Neural cell (in vitro differentiated cells): ENCODE measurements around the gene MED27. TPM values are rescaled to one million over a fixed set of nuclear protein-coding genes. Genes with fewer than 3 reads are reported as not detected.

Experiments used
- H2AFZ ChIP-seq: fragments of 200-600, 300-800 bp; sonication (generic), shearing (Covaris generic); 2 replicates; pipeline ENCODE4 v1.6.0; 2014; ENCODE audit warnings: low read depth, mild to moderate bottlenecking, antibody characterized with exemption, low read length, moderate library complexity
- H3F3A ChIP-seq: fragments of 200-600 bp; shearing (Covaris generic); 2 replicates; pipeline ENCODE4 v1.6.1; 2016; ENCODE audit warnings: mild to moderate bottlenecking, moderate library complexity, mixed read lengths, antibody characterized with exemption, low read length; ENCODE audit not compliant: insufficient read depth, poor library complexity, severe bottlenecking
- H3K27ac ChIP-seq: fragments of 200-600, 300-800 bp; sonication (generic), shearing (Covaris generic); 2 replicates; pipeline ENCODE4 v1.5.1; 2014; ENCODE audit warnings: mild to moderate bottlenecking, low read length, moderate library complexity
- H3K27me3 ChIP-seq: fragments of 300-800, 200-600 bp; sonication (generic), shearing (Covaris generic); 2 replicates; pipeline ENCODE4 v1.6.0; 2014; ENCODE audit warnings: mild to moderate bottlenecking, low read depth, low read length, moderate library complexity; ENCODE audit not compliant: insufficient read depth
- H3K36me3 ChIP-seq: fragments of 300-800, 200-600 bp; sonication (generic), shearing (Covaris generic); 2 replicates; pipeline ENCODE4 v1.5.1; 2014; ENCODE audit warnings: mild to moderate bottlenecking, antibody characterized with exemption, low read length, moderate library complexity; ENCODE audit not compliant: insufficient read depth
- H3K4me2 ChIP-seq: fragments of 300-800, 200-600 bp; sonication (generic), shearing (Covaris generic); 2 replicates; pipeline ENCODE4 v1.6.0; 2014; ENCODE audit warnings: mild to moderate bottlenecking, low read length
- H3K4me3 ChIP-seq: fragments of 300-800, 200-600 bp; sonication (generic), shearing (Covaris generic); 2 replicates; pipeline ENCODE4 v1.5.1; 2014; ENCODE audit warnings: mild to moderate bottlenecking, low read length, moderate library complexity
- H3K79me2 ChIP-seq: fragments of 200-600 bp; shearing (Covaris generic); replicated peaks from 2 replicates; pipeline ENCODE4 v1.6.0; 2014; ENCODE audit warnings: mild to moderate bottlenecking, low read length, moderate library complexity; ENCODE audit not compliant: insufficient read depth
- H3K9ac ChIP-seq: fragments of 300-800, 200-600 bp; sonication (generic), shearing (Covaris generic); 2 replicates; pipeline ENCODE4 v1.6.1; 2016; ENCODE audit warnings: mild to moderate bottlenecking, low read length, mixed read lengths
- H3K9me2 ChIP-seq: fragments of 200-600 bp; shearing (Covaris generic); 2 replicates; pipeline ENCODE4 v1.6.1; 2016; ENCODE audit warnings: mild to moderate bottlenecking, low read length, mixed read lengths; ENCODE audit not compliant: insufficient read depth
- H3K9me3 ChIP-seq: fragments of 200-600, 300-800 bp; sonication (generic), shearing (Covaris generic); 2 replicates; pipeline ENCODE4 v1.6.1; 2016; ENCODE audit warnings: mild to moderate bottlenecking, mixed run types, low read length, moderate library complexity, mixed read lengths
- H4K20me1 ChIP-seq: fragments of 200-600 bp; shearing (Covaris generic); 2 replicates; pipeline ENCODE4 v1.6.1; 2016; ENCODE audit warnings: mild to moderate bottlenecking, mixed run types; ENCODE audit not compliant: insufficient read depth
- EP300 ChIP-seq: fragments of 450-650 bp; conservative IDR thresholded peaks from 2 replicates; pipeline ENCODE4 v1.6.1; 2014; ENCODE audit warnings: antibody characterized with exemption, mild to moderate bottlenecking, moderate library complexity; ENCODE audit not compliant: poor library complexity, severe bottlenecking
- EZH2 ChIP-seq: fragments of 200-600, 300-800 bp; shearing (Covaris generic), sonication (generic); IDR thresholded peaks from 2 replicates; pipeline ENCODE4 v1.6.1; 2014; ENCODE audit warnings: antibody characterized with exemption, low read length, borderline replicate concordance, mild to moderate bottlenecking; ENCODE audit not compliant: insufficient read depth, poor library complexity, severe bottlenecking
- MXI1 ChIP-seq: fragments of 450-650 bp; conservative IDR thresholded peaks from 2 replicates; pipeline ENCODE4 v1.6.1; 2014; ENCODE audit warnings: antibody characterized with exemption, mild to moderate bottlenecking; ENCODE audit not compliant: poor library complexity, severe bottlenecking
- POLR2AphosphoS5 ChIP-seq: IDR thresholded peaks from 2 replicates; pipeline ENCODE4 v1.6.1; 2012
- RAD21 ChIP-seq: fragments of 450-650 bp; conservative IDR thresholded peaks from 2 replicates; pipeline ENCODE4 v1.6.1; 2014; ENCODE audit warnings: antibody characterized with exemption, mild to moderate bottlenecking, moderate library complexity
- SMC3 ChIP-seq: fragments of 450-650 bp; conservative IDR thresholded peaks from 2 replicates; pipeline ENCODE4 v1.6.1; 2014; ENCODE audit warnings: antibody characterized with exemption, mild to moderate bottlenecking, moderate library complexity; ENCODE audit not compliant: poor library complexity
- TAF1 ChIP-seq: IDR thresholded peaks from 2 replicates; pipeline ENCODE4 v1.6.1; 2012; ENCODE audit warnings: low read depth
- polyA plus RNA-seq: library from polyadenylated mRNA; depleted of rRNA; stranded (reverse); fragments of >200 nt; gene quantifications from 2 replicates; pipeline ENCODE4 v1.2.3, GENCODE V29; 2014
- TF ChIP-seq, protein P1 (sequence below): IDR thresholded peaks from 2 replicates; pipeline ENCODE4 v1.6.1; 2012; ENCODE audit warnings: borderline replicate concordance
- TF ChIP-seq, protein P2 (sequence below): fragments of 450-650 bp; IDR thresholded peaks from 2 replicates; pipeline ENCODE4 v1.5.1; 2014; ENCODE audit warnings: antibody characterized with exemption, mild to moderate bottlenecking, moderate library complexity; ENCODE audit not compliant: poor library complexity, severe bottlenecking

The MED27 gene
- polyA plus RNA-seq, 1 donor from 2014 or later: 7.5 TPM

DNA sequence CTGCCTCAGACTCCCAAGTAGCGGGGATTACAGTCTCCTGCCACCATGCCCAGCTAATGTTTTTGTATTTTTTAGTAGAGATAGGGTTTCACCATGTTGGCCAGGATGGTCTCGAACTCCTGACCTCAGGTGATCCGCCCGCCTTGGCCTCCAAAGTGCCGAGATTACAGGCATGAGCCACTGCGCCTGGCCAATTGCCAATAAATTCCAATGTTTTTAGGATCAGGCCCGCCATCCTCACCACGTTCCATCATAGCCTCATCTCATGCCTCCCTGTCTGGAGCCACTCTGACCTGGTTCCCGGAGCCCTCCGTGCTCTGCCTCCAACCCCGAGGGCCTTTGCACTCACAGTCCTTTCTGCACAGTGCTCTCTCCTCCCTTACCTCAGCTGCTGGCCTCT is 268.3 kb downstream of the MED27 start:
- Histone ChIP-seq H3K9me2 (no peaks in the 10 kb centered on the region), H4K20me1 (no peaks in the 10 kb centered on the region), H3K9me3 (no peaks in the 10 kb centered on the region), H3K27me3 (no peaks in the 10 kb centered on the region), H3K4me2 (no peak overlapping the region), H3K79me2 (no peaks in the 10 kb centered on the region), H3K36me3 (no peaks in the 10 kb centered on the region), H3K4me3 (no peak overlapping the region), H3K27ac (no peak overlapping the region), H2AFZ (no peak overlapping the region), H3F3A (no peaks in the 10 kb centered on the region), H3K9ac (no peak overlapping the region)
- TF ChIP-seq, protein P1, sequence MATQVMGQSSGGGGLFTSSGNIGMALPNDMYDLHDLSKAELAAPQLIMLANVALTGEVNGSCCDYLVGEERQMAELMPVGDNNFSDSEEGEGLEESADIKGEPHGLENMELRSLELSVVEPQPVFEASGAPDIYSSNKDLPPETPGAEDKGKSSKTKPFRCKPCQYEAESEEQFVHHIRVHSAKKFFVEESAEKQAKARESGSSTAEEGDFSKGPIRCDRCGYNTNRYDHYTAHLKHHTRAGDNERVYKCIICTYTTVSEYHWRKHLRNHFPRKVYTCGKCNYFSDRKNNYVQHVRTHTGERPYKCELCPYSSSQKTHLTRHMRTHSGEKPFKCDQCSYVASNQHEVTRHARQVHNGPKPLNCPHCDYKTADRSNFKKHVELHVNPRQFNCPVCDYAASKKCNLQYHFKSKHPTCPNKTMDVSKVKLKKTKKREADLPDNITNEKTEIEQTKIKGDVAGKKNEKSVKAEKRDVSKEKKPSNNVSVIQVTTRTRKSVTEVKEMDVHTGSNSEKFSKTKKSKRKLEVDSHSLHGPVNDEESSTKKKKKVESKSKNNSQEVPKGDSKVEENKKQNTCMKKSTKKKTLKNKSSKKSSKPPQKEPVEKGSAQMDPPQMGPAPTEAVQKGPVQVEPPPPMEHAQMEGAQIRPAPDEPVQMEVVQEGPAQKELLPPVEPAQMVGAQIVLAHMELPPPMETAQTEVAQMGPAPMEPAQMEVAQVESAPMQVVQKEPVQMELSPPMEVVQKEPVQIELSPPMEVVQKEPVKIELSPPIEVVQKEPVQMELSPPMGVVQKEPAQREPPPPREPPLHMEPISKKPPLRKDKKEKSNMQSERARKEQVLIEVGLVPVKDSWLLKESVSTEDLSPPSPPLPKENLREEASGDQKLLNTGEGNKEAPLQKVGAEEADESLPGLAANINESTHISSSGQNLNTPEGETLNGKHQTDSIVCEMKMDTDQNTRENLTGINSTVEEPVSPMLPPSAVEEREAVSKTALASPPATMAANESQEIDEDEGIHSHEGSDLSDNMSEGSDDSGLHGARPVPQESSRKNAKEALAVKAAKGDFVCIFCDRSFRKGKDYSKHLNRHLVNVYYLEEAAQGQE: no peak
- no peak for TF ChIP-seq RAD21
- no peak for TF ChIP-seq EP300
- TF ChIP-seq TAF1: no peak
- no peak for TF ChIP-seq POLR2AphosphoS5
- TF ChIP-seq, protein P2, sequence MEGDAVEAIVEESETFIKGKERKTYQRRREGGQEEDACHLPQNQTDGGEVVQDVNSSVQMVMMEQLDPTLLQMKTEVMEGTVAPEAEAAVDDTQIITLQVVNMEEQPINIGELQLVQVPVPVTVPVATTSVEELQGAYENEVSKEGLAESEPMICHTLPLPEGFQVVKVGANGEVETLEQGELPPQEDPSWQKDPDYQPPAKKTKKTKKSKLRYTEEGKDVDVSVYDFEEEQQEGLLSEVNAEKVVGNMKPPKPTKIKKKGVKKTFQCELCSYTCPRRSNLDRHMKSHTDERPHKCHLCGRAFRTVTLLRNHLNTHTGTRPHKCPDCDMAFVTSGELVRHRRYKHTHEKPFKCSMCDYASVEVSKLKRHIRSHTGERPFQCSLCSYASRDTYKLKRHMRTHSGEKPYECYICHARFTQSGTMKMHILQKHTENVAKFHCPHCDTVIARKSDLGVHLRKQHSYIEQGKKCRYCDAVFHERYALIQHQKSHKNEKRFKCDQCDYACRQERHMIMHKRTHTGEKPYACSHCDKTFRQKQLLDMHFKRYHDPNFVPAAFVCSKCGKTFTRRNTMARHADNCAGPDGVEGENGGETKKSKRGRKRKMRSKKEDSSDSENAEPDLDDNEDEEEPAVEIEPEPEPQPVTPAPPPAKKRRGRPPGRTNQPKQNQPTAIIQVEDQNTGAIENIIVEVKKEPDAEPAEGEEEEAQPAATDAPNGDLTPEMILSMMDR: no peak
- TF ChIP-seq EZH2: no peak
- no peak for TF ChIP-seq SMC3
- no peak for TF ChIP-seq MXI1

DNA sequence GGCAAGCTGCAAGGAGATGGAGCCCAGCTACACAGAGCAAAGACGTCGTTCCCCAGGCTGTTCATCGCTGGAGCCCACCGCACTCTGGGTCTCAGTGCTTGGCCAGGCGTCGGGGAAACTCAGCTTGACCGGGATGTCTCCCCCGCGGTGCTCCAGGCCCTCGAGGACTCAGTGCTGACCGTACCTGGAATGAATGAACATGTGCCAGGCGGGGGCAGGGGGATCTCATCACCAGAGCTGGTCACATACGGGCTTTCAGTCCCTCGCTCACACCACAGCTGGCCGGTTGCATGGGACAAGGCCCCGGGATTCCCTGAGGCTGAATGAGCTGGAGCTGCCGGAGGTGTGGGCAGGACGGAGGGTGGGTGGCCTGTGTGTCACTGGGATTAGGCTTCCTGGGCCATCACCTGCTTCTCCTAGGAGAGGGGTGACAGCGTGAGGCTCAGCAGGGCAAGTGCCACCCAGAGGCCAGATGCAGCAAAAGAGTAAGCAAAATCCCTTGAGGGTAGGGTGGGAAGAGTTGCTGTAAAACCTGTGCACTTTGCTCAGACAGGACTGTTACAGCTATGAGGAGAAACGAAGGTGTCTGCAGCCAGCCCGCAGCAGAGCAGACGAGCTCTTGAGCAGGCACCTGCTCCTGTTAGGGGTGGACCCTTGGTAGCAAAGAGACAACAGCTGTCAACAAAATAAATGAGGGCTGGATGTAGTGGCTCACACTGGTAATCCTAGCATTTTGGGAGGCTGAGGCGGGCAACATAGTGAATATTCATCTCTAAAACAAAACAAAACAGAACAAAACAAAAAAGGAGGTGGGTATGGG is 269.1 kb downstream of the MED27 start:
- H3K9me2 ChIP-seq: no peaks in the 10 kb centered on the region
- no peak overlapping the region for H3K27ac ChIP-seq
- H2AFZ ChIP-seq: no peak overlapping the region
- H3K36me3 ChIP-seq: no peaks in the 10 kb centered on the region
- no peak overlapping the region for H3K9ac ChIP-seq
- H3K4me2 ChIP-seq: no peak overlapping the region
- no peaks in the 10 kb centered on the region for H4K20me1 ChIP-seq
- no peaks in the 10 kb centered on the region for H3F3A ChIP-seq
- H3K9me3 ChIP-seq: no peaks in the 10 kb centered on the region
- no peak overlapping the region for H3K4me3 ChIP-seq
- TF ChIP-seq EP300 (no peak), RAD21 (no peak), TAF1 (no peak), MXI1 (no peak), SMC3 (no peak), POLR2AphosphoS5 (no peak), EZH2 (no peak)
- TF ChIP-seq, protein P2: no peak
- TF ChIP-seq, protein P1: no peak
- no peaks in the 10 kb centered on the region for H3K79me2 ChIP-seq
- H3K27me3 ChIP-seq: no peaks in the 10 kb centered on the region
